ENCODE measurements around the gene TANC1.

GRCh38 chr2:159080641-159081040 lies 112.2 kb downstream of the TANC1 start:
- no peak for TF ChIP-seq CTCF (IDR thresholded peaks at IDR 0.05; ENCODE audit: borderline replicate concordance, extremely low read depth, low read length, poor library complexity, severe bottlenecking)
- TF ChIP-seq EZH2 (IDR thresholded peaks at IDR 0.05; ENCODE audit: borderline replicate concordance, low read depth, low read length, severe bottlenecking), result no peak

Measured in DND-41 (cell line).